Fibroblast of villous mesenchyme (primary cell): ENCODE results near the gene ZBTB9. TPM values are rescaled to one million over a fixed set of nuclear protein-coding genes. Genes with fewer than 3 reads are reported as not detected.

Experiments used
- DNase-seq: peaks from one replicate; pipeline ENCODE4 v3.0.0-alpha.2; 2010; ENCODE audit warnings: low read depth
- H3K4me3 ChIP-seq: 2 replicates; pipeline ENCODE4 v1.5.1; 2011; ENCODE audit warnings: low read depth, mild to moderate bottlenecking, low read length
- CTCF ChIP-seq: IDR thresholded peaks from 2 replicates; pipeline ENCODE4 v1.5.1; 2012; ENCODE audit warnings: low read depth, mild to moderate bottlenecking, low read length; ENCODE audit not compliant: insufficient read depth
- total RNA-seq: library from RNA; depleted of rRNA; stranded (reverse); fragments of >200 nt; gene quantifications from 2 replicates; pipeline ENCODE4 v1.2.3, GENCODE V29; 2012

Gene ZBTB9
- total RNA-seq, 1 donor = 4.7 TPM

DNA sequence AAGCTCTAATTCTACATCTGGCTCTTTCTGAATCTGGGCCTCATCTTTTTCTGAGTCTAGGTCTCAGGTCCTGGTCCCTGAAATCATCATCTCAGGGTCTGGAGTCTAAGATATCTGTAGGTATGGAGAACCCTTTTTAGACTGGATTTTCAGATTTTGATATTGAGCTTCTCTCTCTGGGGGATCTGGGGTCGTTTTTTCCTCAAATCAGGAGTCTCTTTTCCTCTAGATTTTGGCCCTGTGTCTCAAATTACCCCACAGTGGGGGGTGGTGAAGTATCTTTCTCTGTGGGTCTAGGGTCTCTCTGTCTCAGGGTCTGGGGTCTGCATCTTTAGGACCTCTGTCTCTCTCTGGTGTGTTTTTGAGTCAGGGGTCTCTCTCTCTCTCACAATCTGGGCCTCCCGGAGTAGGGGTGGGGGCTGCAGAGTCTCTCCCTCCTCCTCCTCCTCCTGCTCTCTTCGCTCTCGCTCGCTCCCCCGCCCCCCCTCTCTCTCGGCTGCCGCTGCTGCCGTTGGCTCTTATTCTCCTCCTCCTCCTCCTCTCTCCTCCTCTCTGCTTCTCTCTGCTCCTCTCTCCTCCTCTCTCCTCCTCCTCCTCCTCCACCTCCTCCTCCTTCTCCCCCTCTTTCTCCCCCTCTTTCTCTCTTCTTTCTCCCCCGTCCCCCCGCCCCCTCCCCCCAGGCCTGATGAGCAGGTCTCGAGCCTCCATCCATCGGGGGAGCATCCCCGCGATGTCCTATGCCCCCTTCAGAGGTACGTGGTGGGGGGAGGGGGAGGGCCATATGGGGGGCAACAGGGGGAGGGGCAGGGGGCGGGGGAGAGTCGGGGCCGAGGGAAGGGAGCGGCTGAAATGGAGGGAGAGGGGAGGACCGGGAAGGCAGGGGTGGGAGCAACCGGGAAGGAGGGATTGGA, 34.5 kb upstream of the ZBTB9 start, which contains the start of gene SYNGAP1:
Gene SYNGAP1, plus strand, starts transcription at position 486 of the 911 bp plus-strand sequence. Its CDS starts 200 bp downstream, at position 686.
- peak; percentile 67 for DNase-seq
- H3K4me3 ChIP-seq = peak within 1 kb of the TSS; percentile 61
- TF ChIP-seq CTCF = no peak

- no peak for DNase-seq
- TF ChIP-seq CTCF = no peak
- H3K4me3 ChIP-seq = peak overlapping the region; percentile 61
Observed at GRCh38 chr6:33420491-33421343, 33.7 kb upstream of the ZBTB9 start.

- peak overlapping the region; percentile 61 for H3K4me3 ChIP-seq
- DNase-seq = no peak
- TF ChIP-seq CTCF = no peak
Observed at GRCh38 chr6:33421344-33421643, 33.1 kb upstream of the ZBTB9 start.

- H3K4me3 ChIP-seq = no peak overlapping the region
- no peak for TF ChIP-seq CTCF
- DNase-seq = no peak
Observed at GRCh38 chr6:33423777-33424176, 30.6 kb upstream of the ZBTB9 start.

DNA sequence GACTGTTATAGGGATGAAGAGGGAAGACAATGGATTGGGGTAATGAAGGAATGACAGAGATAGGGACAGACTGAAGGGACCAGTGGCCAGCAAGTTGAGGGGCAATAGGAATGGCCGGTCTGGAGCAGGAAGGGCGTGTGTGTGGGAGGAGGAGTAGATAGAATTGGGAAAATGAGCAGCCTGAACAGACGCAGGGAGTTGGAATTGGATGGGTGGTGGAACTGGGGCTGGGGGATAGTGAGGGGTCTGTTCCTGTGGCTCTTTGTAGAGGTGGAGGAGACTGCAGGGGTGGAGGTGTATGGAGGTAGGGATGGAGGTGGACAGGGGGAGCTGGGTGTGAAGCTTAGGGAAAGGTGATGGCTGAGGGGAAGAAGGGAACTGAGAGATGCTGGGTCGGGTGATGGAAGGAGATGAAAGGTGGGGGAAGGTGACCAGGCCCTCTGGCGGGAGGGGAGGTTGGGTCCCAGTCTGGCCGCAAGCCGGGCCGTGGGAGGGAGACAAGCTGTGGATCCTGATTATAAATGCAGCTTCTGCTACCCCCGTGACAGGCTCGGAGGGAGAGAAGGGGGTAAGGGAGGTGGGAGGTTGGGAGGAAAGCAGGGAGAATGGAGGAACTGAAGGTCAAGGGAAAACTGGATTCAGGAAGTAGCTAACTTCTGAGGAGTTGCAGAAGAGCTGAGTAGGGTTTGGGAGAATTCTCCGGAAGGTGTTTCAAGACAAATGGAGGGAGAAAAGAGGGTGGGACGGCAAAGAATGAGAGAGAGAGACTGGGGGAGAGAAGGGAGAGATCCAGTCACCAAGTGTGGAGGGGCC, 29.3 kb upstream of the ZBTB9 start:
- no peak for DNase-seq
- H3K4me3 ChIP-seq = peak overlapping the region; percentile 79
- TF ChIP-seq CTCF = no peak
